Measurements from ENCODE around the gene MACROD1.
A peak's percentile ranks its signal among the peaks of the same experiment; 100 is the strongest.

The MACROD1 gene

GRCh38 chr11:64008914-64009633, 156.8 kb downstream of the MACROD1 start:
- DNase-seq, result no peak

GRCh38 chr11:64008283-64008913, 157.5 kb downstream of the MACROD1 start:
- no peak for DNase-seq

GRCh38 chr11:64007629-64008282, 158.2 kb downstream of the MACROD1 start:
- no peak for DNase-seq

GRCh38 chr11:64007160-64007628, 158.7 kb downstream of the MACROD1 start:
- no peak for DNase-seq

DNA sequence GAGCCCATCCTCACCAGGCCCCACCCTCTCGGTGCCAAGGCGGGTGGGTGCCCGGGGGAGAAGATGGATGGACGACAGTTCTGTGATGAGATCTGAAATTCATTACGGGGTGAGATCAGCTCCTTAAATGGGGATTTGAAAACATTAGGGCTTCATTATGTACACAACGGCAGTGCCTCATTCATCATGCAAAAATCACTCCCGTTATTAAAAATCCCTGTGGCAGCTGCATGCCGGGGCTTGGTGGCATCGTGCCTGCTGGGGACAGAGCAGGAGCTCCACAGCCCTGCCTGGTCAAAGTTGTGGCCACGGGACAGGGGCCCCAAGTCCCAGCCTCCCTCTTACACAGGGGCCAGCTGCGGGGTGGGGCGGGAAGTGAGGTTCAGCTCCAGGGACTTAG, 159.5 kb downstream of the MACROD1 start:
- no peak for DNase-seq

DNA sequence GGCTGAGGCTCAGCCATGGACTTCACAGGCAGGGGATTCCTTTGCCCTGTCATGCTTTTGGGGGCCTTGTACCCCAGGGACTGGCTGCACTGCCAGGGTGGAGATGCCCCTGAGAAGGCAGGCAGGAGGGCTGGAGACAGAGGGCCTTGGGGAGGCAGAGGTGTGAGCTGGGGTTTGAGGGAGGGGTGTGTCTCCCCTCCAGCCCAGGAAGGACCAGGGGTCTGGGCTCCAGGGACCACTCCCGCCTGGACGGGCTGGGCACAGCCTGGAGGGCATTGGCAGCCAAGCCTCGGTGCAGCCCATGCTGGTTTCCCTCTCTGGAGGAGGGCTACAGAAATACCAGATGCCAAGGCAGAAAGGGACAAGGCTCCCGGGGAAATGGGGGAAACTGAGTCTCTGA, 160.2 kb downstream of the MACROD1 start:
- no peak for DNase-seq

DNA sequence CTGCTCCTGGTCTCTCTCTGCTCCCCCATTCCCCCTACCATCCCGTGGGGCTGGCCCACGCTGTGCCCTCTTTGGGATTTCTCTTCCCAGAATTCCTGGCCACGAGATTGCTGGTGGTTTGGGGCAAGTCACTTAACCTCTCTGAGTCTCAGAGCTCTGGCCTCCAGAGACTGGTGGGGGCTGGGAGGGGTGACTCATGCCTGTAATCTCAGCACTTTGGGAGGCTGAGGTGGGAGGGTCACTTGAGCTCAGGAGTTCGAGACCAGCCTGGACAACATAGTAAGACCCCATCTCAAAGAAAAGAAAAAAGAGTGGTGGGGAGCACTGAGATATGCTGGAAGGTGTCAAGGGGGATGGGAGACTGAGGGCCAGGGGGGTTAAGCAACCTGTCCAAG, 161.3 kb downstream of the MACROD1 start:
- no peak for DNase-seq

- no peak for DNase-seq
Measured at GRCh38 chr11:64003807-64004589, 161.9 kb downstream of the MACROD1 start.

- DNase-seq, result no peak
Measured at GRCh38 chr11:64001484-64002420, 164.2 kb downstream of the MACROD1 start.

DNA sequence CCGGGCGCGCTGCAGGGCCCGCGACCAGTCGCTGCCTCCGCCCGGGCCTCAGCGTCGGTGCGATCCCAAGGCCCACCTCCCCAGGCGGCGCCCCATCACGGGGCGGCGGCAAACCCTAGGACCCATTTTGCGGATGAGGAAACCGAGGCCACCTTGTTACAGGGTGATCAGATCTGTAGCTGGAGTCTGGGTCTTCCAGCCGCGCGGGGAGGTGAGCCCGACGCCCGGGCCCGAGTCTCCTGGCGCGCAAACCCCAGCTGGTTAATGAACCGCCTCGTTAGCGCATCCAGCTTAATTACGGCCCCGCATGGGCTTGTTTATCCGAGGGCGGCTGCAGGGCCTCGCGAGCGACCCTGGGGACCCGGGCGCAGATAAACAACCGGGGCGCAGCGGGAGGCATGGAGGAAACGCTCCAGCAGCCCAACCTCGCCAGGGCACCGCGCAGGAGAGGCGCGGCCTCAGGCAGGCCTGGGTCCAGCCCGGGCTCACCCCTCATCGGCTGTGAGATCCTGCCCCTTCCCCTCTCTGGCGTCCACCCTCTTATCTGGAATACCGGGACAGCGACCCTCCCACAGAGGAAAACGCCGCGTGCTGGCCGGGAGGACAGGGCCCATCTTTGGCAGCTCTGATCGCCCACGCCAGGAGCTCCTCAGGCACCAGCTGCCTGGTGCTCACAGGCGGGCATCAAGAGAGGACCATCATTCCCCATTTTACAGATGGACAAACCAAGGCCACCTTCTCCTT, 165.0 kb downstream of the MACROD1 start:
- DNase-seq, result no peak

GRCh38 chr11:64000026-64000739, 165.7 kb downstream of the MACROD1 start:
- no peak for DNase-seq

DNA sequence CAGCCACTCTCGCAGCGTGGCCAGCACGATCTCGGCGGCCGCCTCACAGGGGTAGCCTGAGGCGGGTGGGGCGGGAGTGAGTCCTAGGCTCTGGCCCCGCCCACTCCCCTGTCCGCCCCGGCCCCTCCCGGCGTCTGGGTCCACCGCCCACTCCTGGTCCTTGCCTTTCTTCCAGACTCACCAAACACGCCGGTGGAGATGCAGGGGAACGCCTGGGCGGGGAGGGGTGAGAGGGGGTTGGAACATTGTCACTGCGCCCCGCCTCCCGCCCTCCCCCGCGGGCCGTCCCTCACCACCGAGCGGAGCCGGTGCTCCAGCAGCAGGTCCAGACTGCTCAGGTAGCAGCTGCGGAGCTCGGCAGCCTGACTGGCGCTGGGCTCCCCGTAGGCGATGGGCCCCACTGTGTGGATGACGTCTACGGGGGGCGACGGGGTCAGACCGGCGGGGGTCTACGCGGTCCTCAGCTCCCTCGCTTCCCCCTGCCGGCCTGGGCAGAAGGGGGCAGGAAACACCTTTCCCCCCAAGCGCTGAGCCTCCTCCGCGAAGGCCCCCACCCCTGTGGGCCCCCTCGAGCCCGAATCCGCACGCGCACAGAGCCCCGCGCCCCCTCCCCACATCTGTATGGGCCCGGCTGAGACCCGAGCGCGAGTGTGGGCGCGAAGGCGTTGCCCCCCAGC, 166.4 kb downstream of the MACROD1 start:
- peak; percentile 95 for DNase-seq

- DNase-seq, result peak; percentile 78
Measured at GRCh38 chr11:63998558-63999348, 167.2 kb downstream of the MACROD1 start.

DNA sequence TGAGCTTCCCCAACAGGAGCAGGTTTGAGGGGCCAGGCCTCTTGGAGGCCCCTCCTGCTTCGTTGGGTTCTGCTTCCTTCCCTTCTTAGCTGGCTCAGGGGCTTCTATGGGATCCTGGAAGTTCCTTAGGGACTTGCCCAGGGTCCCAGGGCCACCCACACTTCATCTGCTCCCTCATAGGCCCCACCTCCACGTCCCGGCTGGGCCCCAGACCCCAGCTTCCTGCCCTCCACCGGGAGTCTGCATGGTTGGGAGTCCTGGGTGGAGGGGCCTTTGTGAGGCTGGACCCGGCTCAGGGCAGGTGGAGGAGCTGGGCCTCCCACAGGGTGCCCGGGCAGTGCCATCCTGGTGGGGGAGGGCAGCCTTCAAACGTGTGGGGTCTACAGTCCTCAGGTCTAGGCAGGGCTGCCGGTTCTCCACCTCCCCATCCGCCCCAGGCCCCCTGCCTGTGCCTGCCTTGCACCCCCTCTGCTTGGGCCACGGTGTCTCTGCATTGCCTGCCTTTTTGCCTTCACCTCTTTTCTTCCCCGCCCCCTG, 168.0 kb downstream of the MACROD1 start:
- DNase-seq, result no peak

- DNase-seq, result no peak
Measured at GRCh38 chr11:63997104-63997700, 168.7 kb downstream of the MACROD1 start.

GRCh38 chr11:63996512-63996911, 169.4 kb downstream of the MACROD1 start:
- no peak for DNase-seq

DNA sequence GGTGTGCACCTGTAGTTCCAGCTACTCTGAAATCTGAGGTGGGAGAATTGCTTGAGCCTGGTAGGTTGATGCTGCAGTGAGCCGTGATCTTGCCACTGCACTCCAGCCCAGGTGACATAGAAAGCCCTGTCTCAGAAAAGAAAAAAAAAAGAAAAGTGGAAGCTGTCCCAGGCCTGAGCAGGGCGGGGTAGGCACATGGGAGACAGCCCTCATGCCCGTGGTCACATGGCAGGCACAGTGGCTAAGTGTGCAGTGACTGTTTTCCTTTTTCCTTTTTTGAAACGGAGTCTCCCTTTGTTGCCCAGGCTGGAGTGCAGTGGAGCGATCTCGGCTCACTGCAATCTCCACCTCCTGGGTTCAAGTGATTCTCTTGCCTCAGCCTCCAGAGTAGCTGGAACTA, 171.9 kb downstream of the MACROD1 start:
- DNase-seq, result no peak

DNA sequence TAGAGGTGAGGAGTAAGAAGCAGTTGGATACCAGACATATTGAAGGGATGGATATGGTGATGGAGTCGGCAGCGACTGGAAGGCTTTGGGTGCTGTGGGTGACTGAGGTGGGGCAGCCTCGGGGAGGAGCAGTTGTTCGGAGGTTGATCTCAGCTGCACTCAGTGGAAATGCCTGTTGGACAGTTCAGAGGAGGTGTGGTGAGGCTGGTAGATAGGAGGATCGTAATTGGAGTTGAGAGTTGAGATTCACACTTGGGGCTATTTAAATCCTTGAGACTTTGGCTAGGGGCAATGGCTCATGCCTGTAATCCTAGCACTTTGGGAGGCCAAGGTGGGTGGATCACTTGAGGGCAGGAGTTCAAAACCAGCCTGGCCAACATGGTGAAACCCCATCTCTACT, 172.8 kb downstream of the MACROD1 start:
- DNase-seq, result no peak

DNA sequence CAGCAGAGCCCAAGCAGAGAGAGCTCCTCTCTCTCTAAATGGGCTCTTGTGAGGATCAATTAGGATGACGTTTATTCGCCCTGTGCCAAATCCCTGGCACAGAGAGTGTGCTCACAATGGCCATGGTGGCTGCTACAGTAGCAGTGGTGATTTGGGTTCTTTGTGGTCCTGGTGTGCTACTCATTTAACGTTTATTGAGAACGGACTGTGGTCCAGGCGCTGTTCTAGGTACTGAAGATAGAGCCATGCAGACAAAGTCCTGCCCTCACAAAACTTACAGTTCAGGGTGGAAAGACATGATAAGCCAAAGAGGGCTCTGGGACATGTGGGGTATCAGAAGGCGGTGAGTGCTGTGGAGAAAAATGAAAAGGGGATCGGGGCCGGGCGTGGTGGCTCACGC, 174.4 kb downstream of the MACROD1 start:
- no peak for DNase-seq

Data from NCI-H1105 (cell line).